ENCODE measurements around the gene CHTF18. TPM values are rescaled to one million over a fixed set of nuclear protein-coding genes. Genes with fewer than 3 reads are reported as not detected.

The CHTF18 gene
- total and polyA plus RNA-seq, 9 of the 15 experiments (the other 6 are each of a cell fraction or from before 2014, with no cell fraction given): 2.5 to 123 (median 17.0) TPM

DNA sequence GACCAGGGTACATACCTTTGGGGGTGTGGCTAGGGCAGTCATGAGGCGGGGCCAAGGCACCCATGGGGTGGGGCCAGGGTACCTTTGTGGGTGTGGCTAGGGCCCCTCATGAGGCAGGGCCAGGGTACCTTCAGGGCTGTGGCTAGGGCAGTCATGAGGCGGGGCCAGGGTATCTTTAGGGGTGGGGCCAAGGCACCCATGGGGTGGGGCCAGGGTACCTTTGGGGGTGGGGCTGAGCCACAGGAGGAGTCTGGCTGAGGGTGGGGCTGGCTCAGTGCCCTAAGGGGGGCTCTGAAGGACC, 8.7 kb downstream of the CHTF18 start:
- H2AFZ ChIP-seq (ENCODE audit: low read depth, low read length): no peak overlapping the region
- DNase-seq (ENCODE audit: extremely low read depth in 1 of 4, low spot score in 3 of 4) (peak; percentile 62 to 83 (median 80)), FAIRE-seq (peak; percentile 81), ATAC-seq (peak; percentile 87)
- 73% methylated on average over 1 of the region's 2 CpGs for WGBS (ENCODE audit: insufficient coverage, low coverage, missing lambda C conversion rate)
- in situ Hi-C loops (cut with MboI): no loop called here
- intact Hi-C loops (cut with micrococcal nuclease): no loop called here
- CTCF ChIA-PET (ENCODE audit: low intra/inter-chr PET ratio): no interaction called here
- no peak overlapping the region for H3K9ac ChIP-seq (ENCODE audit: insufficient read depth in 1 of 2, low read depth in 2 of 2, low read length in 2 of 2)
- H3K27ac ChIP-seq (ENCODE audit: extremely low read depth, low read depth, low read length): no peak overlapping the region
- peaks cover 41% of the 10 kb centered on the region; the same call in 1 of the 3 replicates for H3K36me3 ChIP-seq (ENCODE audit: control insufficient read depth, insufficient read depth, low read length)
- peaks cover 6% of the 10 kb centered on the region; the same call in 1 of the 2 replicates for H4K20me1 ChIP-seq (replicated peaks; ENCODE audit: control insufficient read depth, insufficient read depth, low read length)
- H3K4me2 ChIP-seq (ENCODE audit: insufficient read depth, low read length): no peak overlapping the region
- H3K27me3 ChIP-seq (ENCODE audit: control insufficient read depth in 2 of 2, insufficient read depth in 2 of 2, low read length in 2 of 2): no peaks in the 10 kb centered on the region
- H3K4me1 ChIP-seq (replicated peaks in 1 of 2; ENCODE audit: control insufficient read depth in 2 of 2, insufficient read depth in 2 of 2, low read length in 2 of 2): peaks cover 2 to 92% of the 10 kb centered on the region in 2 experiments; a peak in 3 of 5 replicates
- BruUV-seq (replicated peaks): no TSS peak
- POLR2A ChIA-PET: no interaction called here
- H3K9me3 ChIP-seq (replicated peaks; ENCODE audit: control insufficient read depth, insufficient read depth, low read depth, low read length): no peaks in the 10 kb centered on the region
- no peak for TF ChIP-seq SMAD3 (CRISPR knock-in tag; conservative IDR thresholded peaks at IDR 0.05)
- no peak for TF ChIP-seq SIRT6 (IDR thresholded peaks at IDR 0.05; ENCODE audit: low read depth, low read length)
- TF ChIP-seq EZH2 (IDR thresholded peaks at IDR 0.05; ENCODE audit: borderline replicate concordance, low read depth, low read length): no peak
- TF ChIP-seq, protein P1, sequence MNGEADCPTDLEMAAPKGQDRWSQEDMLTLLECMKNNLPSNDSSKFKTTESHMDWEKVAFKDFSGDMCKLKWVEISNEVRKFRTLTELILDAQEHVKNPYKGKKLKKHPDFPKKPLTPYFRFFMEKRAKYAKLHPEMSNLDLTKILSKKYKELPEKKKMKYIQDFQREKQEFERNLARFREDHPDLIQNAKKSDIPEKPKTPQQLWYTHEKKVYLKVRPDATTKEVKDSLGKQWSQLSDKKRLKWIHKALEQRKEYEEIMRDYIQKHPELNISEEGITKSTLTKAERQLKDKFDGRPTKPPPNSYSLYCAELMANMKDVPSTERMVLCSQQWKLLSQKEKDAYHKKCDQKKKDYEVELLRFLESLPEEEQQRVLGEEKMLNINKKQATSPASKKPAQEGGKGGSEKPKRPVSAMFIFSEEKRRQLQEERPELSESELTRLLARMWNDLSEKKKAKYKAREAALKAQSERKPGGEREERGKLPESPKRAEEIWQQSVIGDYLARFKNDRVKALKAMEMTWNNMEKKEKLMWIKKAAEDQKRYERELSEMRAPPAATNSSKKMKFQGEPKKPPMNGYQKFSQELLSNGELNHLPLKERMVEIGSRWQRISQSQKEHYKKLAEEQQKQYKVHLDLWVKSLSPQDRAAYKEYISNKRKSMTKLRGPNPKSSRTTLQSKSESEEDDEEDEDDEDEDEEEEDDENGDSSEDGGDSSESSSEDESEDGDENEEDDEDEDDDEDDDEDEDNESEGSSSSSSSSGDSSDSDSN (IDR thresholded peaks at IDR 0.05; ENCODE audit: borderline replicate concordance in 1 of 2, low read depth in 2 of 2, low read length in 2 of 2): no peak
- TF ChIP-seq, protein P2, sequence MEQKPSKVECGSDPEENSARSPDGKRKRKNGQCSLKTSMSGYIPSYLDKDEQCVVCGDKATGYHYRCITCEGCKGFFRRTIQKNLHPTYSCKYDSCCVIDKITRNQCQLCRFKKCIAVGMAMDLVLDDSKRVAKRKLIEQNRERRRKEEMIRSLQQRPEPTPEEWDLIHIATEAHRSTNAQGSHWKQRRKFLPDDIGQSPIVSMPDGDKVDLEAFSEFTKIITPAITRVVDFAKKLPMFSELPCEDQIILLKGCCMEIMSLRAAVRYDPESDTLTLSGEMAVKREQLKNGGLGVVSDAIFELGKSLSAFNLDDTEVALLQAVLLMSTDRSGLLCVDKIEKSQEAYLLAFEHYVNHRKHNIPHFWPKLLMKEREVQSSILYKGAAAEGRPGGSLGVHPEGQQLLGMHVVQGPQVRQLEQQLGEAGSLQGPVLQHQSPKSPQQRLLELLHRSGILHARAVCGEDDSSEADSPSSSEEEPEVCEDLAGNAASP (IDR thresholded peaks at IDR 0.05): no peak
- TF ChIP-seq, protein P3, sequence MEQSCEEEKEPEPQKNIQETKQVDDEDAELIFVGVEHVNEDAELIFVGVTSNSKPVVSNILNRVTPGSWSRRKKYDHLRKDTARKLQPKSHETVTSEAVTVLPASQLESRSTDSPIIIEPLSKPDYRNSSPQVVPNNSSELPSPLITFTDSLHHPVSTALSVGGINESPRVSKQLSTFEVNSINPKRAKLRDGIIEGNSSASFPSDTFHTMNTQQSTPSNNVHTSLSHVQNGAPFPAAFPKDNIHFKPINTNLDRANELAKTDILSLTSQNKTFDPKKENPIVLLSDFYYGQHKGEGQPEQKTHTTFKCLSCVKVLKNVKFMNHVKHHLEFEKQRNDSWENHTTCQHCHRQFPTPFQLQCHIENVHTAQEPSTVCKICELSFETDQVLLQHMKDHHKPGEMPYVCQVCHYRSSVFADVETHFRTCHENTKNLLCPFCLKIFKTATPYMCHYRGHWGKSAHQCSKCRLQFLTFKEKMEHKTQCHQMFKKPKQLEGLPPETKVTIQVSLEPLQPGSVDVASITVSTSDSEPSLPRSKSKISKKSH (CRISPR knock-in tag; IDR thresholded peaks at IDR 0.05): no peak
- no peak for TF ChIP-seq BRF1 (IDR thresholded peaks at IDR 0.05; ENCODE audit: borderline replicate concordance, extremely low read depth, insufficient read length)
- no peak overlapping the region for H3K4me3 ChIP-seq
- no peaks in the 10 kb centered on the region; the same call in 2 of the 3 replicates for H3K79me2 ChIP-seq (ENCODE audit: control insufficient read depth, insufficient read depth, low read length)
- H3K9me1 ChIP-seq (ENCODE audit: control insufficient read depth, insufficient read depth, low read length): no peaks in the 10 kb centered on the region
